DMS114 treated with DMSO at 0.1 percent for 48 hours (cell line): ENCODE data around the gene ELK4.

Experiments used
- DNase-seq: peaks from one replicate; lab custom pipeline; 2025; ENCODE audit not compliant: unreplicated experiment; lab: John Stamatoyannopoulos, UW

The ELK4 gene

GRCh38 chr1:205584732-205585131, 47.1 kb downstream of the ELK4 start:
- no peak for DNase-seq

- no peak for DNase-seq
Measured at GRCh38 chr1:205583461-205584130, 48.2 kb downstream of the ELK4 start.

GRCh38 chr1:205582471-205583291, 49.1 kb downstream of the ELK4 start:
- DNase-seq = no peak

- no peak for DNase-seq
Measured at GRCh38 chr1:205582046-205582445, 49.8 kb downstream of the ELK4 start.

- no peak for DNase-seq
Measured at GRCh38 chr1:205581321-205581980, 50.4 kb downstream of the ELK4 start.

GRCh38 chr1:205580923-205581180, 51.0 kb downstream of the ELK4 start:
- no peak for DNase-seq

- no peak for DNase-seq
Measured at GRCh38 chr1:205580140-205580922, 51.5 kb downstream of the ELK4 start.

- DNase-seq = no peak
Measured at GRCh38 chr1:205579711-205580110, 52.1 kb downstream of the ELK4 start.

GRCh38 chr1:205578780-205579571, 52.8 kb downstream of the ELK4 start:
- DNase-seq = no peak

- DNase-seq = no peak
Measured at GRCh38 chr1:205577874-205578658, 53.7 kb downstream of the ELK4 start.

- no peak for DNase-seq
Measured at GRCh38 chr1:205576805-205577761, 54.7 kb downstream of the ELK4 start.

- DNase-seq = no peak
Measured at GRCh38 chr1:205576011-205576410, 55.8 kb downstream of the ELK4 start.

GRCh38 chr1:205575294-205575885, 56.4 kb downstream of the ELK4 start:
- DNase-seq = no peak

- no peak for DNase-seq
Measured at GRCh38 chr1:205572421-205572820, 59.4 kb downstream of the ELK4 start.

GRCh38 chr1:205571747-205572146, 60.1 kb downstream of the ELK4 start:
- no peak for DNase-seq

GRCh38 chr1:205570796-205571537, 60.8 kb downstream of the ELK4 start:
- no peak for DNase-seq

GRCh38 chr1:205570173-205570501, 61.7 kb downstream of the ELK4 start:
- no peak for DNase-seq
